Activated naive CD4-positive, alpha-beta T cell treated with anti-CD3 and anti-CD28 coated beads, Interleukin-2, amount 50 U/mL, for 16 hours (primary cell): ENCODE measurements around the gene ARHGAP5.
A peak's percentile ranks its signal among the peaks of the same experiment; 100 is the strongest.

Source experiments
- DNase-seq: peaks from one replicate; pipeline ENCODE4 v3.0.0-alpha.2; 2020

Gene ARHGAP5, protein sequence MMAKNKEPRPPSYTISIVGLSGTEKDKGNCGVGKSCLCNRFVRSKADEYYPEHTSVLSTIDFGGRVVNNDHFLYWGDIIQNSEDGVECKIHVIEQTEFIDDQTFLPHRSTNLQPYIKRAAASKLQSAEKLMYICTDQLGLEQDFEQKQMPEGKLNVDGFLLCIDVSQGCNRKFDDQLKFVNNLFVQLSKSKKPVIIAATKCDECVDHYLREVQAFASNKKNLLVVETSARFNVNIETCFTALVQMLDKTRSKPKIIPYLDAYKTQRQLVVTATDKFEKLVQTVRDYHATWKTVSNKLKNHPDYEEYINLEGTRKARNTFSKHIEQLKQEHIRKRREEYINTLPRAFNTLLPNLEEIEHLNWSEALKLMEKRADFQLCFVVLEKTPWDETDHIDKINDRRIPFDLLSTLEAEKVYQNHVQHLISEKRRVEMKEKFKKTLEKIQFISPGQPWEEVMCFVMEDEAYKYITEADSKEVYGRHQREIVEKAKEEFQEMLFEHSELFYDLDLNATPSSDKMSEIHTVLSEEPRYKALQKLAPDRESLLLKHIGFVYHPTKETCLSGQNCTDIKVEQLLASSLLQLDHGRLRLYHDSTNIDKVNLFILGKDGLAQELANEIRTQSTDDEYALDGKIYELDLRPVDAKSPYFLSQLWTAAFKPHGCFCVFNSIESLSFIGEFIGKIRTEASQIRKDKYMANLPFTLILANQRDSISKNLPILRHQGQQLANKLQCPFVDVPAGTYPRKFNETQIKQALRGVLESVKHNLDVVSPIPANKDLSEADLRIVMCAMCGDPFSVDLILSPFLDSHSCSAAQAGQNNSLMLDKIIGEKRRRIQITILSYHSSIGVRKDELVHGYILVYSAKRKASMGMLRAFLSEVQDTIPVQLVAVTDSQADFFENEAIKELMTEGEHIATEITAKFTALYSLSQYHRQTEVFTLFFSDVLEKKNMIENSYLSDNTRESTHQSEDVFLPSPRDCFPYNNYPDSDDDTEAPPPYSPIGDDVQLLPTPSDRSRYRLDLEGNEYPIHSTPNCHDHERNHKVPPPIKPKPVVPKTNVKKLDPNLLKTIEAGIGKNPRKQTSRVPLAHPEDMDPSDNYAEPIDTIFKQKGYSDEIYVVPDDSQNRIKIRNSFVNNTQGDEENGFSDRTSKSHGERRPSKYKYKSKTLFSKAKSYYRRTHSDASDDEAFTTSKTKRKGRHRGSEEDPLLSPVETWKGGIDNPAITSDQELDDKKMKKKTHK (N-terminal part only)

GRCh38 chr14:32077081-32078022 lies at the start of gene ARHGAP5:
Gene ARHGAP5, plus strand, starts transcription at chr14:32077304. Its CDS starts 13,366 bp downstream, at chr14:32090670.
- peak; percentile 76 for DNase-seq

DNA sequence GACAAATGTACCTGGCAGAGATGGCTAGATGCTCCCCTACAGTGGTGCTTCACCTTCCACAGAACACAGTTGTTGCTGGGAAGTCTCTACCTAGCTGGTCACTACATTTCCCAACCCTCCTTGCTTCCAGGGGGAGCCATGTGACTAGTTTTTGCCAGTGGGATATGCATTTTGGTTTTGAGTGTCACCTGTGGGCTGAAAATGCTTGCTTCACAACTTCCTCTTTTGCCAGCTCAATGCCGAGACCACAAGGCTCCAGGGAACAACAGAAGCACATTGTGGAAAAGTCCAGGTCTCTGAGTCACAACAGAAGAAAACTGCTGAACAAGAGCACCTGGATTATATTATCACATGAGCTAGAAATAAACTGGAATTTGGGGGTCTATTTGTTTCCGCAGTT lies 48.5 kb upstream of the ARHGAP5 start:
- no peak for DNase-seq

- DNase-seq, result no peak
Measured at GRCh38 chr14:32033543-32033942, 43.6 kb upstream of the ARHGAP5 start.

GRCh38 chr14:32038876-32039275 lies 38.2 kb upstream of the ARHGAP5 start:
- DNase-seq, result no peak

DNA sequence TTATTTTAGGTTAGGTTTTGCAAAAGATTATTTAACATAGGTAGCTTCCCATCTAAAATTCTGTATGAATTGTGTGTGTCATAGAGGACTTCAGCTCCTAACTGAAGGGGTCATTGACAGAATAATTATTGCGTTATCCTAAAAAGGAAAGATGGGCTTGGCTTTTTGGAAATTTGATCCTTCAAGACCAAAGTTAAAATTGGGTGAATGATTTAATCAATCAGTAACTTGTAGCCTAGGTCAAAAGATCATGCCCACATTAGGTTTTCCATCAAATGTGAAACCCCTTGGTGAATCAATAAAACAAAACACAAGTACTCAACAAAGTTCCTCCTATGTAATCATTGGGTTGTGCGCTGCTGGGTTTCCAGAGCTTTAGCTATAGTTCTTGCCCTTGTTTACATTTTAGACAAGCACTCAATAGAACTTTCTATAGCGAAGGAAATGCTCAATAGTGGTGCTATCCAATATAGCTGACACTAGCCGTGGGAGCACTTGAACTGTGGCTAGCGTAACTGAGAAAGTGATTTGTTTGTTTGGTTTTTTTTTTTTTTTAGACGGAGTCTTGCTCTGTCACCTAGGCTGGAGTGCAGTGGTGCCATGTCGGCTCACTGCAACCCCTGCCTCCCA lies 37.6 kb upstream of the ARHGAP5 start:
- no peak for DNase-seq

DNA sequence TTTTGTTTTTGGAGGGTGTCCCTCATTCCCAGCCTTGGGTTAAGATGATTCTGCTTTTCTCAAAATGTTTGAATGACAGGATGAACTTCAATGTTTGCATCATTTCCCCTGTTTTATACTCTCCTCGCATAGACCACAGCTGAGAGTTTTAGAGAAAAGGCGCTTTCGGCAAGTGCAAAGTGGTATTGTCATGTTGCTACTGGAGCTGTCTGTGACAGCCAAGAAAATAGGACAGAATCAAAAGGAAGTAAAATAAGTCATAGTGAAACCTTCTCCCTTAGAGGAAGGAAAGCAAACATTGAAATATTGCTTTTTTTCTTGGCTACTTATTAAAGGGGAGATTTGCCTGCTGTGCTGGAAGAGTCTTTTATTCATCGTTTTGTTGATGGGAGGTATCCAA lies 33.5 kb upstream of the ARHGAP5 start:
- DNase-seq, result no peak

GRCh38 chr14:32044454-32044853 lies 32.6 kb upstream of the ARHGAP5 start:
- no peak for DNase-seq

- no peak for DNase-seq
Measured at GRCh38 chr14:32047791-32048190, 29.3 kb upstream of the ARHGAP5 start.

GRCh38 chr14:32049361-32050088 lies 27.6 kb upstream of the ARHGAP5 start:
- DNase-seq, result no peak

- no peak for DNase-seq
Measured at GRCh38 chr14:32050878-32051277, 26.2 kb upstream of the ARHGAP5 start.

DNA sequence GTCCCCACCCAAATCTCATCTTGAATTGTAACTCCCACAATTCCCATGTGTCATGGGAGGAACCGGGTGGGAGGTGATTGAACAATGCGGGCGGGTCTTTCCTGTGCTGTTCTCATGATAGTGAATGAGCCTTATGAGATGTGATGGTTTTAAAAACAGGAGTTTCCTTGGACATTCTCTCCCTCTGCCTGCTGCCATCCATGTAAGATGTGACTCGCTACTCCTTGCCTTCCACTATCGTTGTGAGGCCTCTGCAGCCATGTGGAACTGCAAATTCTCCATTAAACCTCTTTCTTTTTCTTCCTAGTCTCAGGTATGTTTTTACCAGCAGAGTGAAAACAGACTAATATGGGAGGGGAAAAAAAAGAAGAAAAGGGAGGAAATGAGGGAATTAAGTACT lies 22.6 kb upstream of the ARHGAP5 start:
- no peak for DNase-seq

GRCh38 chr14:32055175-32055574 lies 21.9 kb upstream of the ARHGAP5 start:
- no peak for DNase-seq

DNA sequence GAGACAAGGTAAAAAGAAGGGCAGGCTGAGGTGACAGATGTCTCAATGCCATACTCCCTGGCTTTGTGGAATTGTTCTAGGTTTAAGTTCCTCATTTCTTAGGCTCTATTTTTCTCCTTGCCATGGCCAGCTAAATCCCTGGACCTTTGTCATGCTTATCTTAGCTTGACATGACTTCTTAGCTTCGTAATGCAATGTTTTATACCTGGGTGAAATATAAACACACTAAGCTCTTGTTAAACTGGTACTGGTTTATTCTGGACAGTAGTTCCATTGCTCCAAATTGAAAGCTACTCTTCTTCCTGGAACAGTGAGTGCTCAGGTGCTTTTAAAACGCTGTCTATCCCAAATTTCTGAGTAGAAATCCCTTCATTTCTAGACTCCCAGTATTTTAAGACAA lies 17.4 kb upstream of the ARHGAP5 start:
- DNase-seq, result no peak

- no peak for DNase-seq
Measured at GRCh38 chr14:32064931-32065330, 12.2 kb upstream of the ARHGAP5 start.

GRCh38 chr14:32068708-32069107 lies 8.4 kb upstream of the ARHGAP5 start:
- no peak for DNase-seq

GRCh38 chr14:32070282-32070681 lies 6.8 kb upstream of the ARHGAP5 start:
- DNase-seq, result no peak

DNA sequence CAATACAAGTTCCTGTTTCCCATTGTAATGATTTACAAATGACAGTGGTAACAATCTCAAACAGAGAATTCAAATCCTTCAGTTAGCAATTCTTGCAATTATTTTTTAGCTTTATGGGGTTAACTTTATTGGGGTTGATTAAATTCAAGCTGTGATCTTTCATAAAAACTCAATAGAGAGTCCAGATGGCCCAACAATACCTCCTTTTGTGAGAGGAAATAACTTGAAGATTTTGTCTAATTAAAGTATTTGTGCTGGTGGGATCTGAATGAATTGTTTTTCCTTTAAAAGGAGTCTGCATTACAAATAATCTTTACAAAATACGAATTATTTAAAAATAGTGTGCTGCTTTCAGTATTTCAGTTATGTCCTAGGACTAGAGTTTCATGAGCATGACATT lies 4.4 kb upstream of the ARHGAP5 start:
- DNase-seq, result no peak

GRCh38 chr14:32073537-32074189 lies 3.4 kb upstream of the ARHGAP5 start:
- peak; percentile 30 for DNase-seq

- DNase-seq, result no peak
Measured at GRCh38 chr14:32074887-32075572, 2.1 kb upstream of the ARHGAP5 start.
